EL (cell line): Measurements from ENCODE around the gene DNAH7.
"Not testable (repeated sequence)": the region's sequence is repeated elsewhere in the genome, so short reads cannot be mapped to it uniquely, and the experiment has no call there.

Source experiments
- DNase-seq: peaks from one replicate; pipeline ENCODE4 v3.0.0-alpha.2; 2016

DNAH7 gene

GRCh38 chr2:196068271-196069209 lies at the start of gene DNAH7:
TSS of gene DNAH7 (minus strand) at chr2:196068837. CDS start at chr2:196068711, 126 bp downstream.
- peak; percentile 87 for DNase-seq

GRCh38 chr2:196117214-196117705 lies 48.6 kb upstream of the DNAH7 start:
- no peak for DNase-seq

- peak; percentile 75 for DNase-seq
These were observed 44.7 kb upstream of the DNAH7 start for GRCh38 chr2:196113061-196113974.

GRCh38 chr2:196112418-196113034 lies 43.9 kb upstream of the DNAH7 start:
- DNase-seq = peak; percentile 86

- DNase-seq = no peak
These were observed 40.0 kb upstream of the DNAH7 start for GRCh38 chr2:196108604-196109003.

- DNase-seq = no peak
These were observed 37.3 kb upstream of the DNAH7 start for GRCh38 chr2:196105951-196106350.

- no peak for DNase-seq
These were observed 35.4 kb upstream of the DNAH7 start for GRCh38 chr2:196104066-196104465.

GRCh38 chr2:196103626-196104025 lies 35.0 kb upstream of the DNAH7 start:
- DNase-seq = no peak

GRCh38 chr2:196101325-196101991 lies 32.8 kb upstream of the DNAH7 start:
- no peak for DNase-seq

- DNase-seq = no peak
These were observed 31.3 kb upstream of the DNAH7 start for GRCh38 chr2:196099916-196100315.

GRCh38 chr2:196097864-196098660 lies 29.4 kb upstream of the DNAH7 start:
- DNase-seq = no peak

- DNase-seq = no peak
These were observed 28.5 kb upstream of the DNAH7 start for GRCh38 chr2:196096982-196097745.

GRCh38 chr2:196096264-196096663 lies 27.6 kb upstream of the DNAH7 start:
- DNase-seq = no peak

GRCh38 chr2:196089448-196089847 lies 20.8 kb upstream of the DNAH7 start:
- not testable (repeated sequence) for DNase-seq

- DNase-seq = peak; percentile 29
These were observed 19.6 kb upstream of the DNAH7 start for GRCh38 chr2:196088203-196088602.

GRCh38 chr2:196086517-196087368 lies 18.1 kb upstream of the DNAH7 start:
- DNase-seq = no peak

GRCh38 chr2:196083601-196084000 lies 15.0 kb upstream of the DNAH7 start:
- DNase-seq = no peak

- DNase-seq = no peak
These were observed 11.9 kb upstream of the DNAH7 start for GRCh38 chr2:196080526-196080925.

- DNase-seq = peak; percentile 24
These were observed 10.4 kb upstream of the DNAH7 start for GRCh38 chr2:196079052-196079451.

- no peak for DNase-seq
These were observed 9.2 kb upstream of the DNAH7 start for GRCh38 chr2:196077821-196078220.
